Measurements from ENCODE around the gene LAMTOR2. TPM values are rescaled to one million over a fixed set of nuclear protein-coding genes. Genes with fewer than 3 reads are reported as not detected.

The LAMTOR2 gene
- total RNA-seq, 1 experiment from 2014 or later: 50.6 TPM

GRCh38 chr1:156004843-156005584, 49.6 kb upstream of the LAMTOR2 start:
- Histone ChIP-seq H2BK5ac (ENCODE audit: insufficient read length, low read length) (no peak overlapping the region), H3K56ac (ENCODE audit: insufficient read length, low read depth, low read length) (no peak overlapping the region), H3K14ac (ENCODE audit: insufficient read depth, low read length) (no peak overlapping the region), H3K79me1 (ENCODE audit: insufficient read depth, low read depth, low read length, poor library complexity, severe bottlenecking) (no peaks in the 10 kb centered on the region), H3K9me3 (ENCODE audit: control insufficient read depth, low read depth, low read length) (no peaks in the 10 kb centered on the region), H3K27ac (ENCODE audit: insufficient read length, low read depth, low read length) (no peak overlapping the region), H4K91ac (ENCODE audit: insufficient read length, low read depth, low read length) (no peak overlapping the region), H2BK120ac (ENCODE audit: low read depth, low read length, poor library complexity, severe bottlenecking) (no peak overlapping the region), H3K4me2 (ENCODE audit: insufficient read depth, insufficient read length, low read length) (no peak overlapping the region), H3T11ph (ENCODE audit: low read length) (no peak overlapping the region), H3K9ac (ENCODE audit: extremely low read depth, insufficient read length, low read length) (no peak overlapping the region), H2BK20ac (ENCODE audit: low read depth, low read length, poor library complexity, severe bottlenecking) (no peak overlapping the region), H2AK5ac (ENCODE audit: insufficient read length, low read length) (no peak overlapping the region), H3K23me2 (ENCODE audit: insufficient read length, low read depth, low read length, poor library complexity, severe bottlenecking) (no peaks in the 10 kb centered on the region), H4K20me1 (ENCODE audit: control insufficient read depth, insufficient read depth, insufficient read length) (no peaks in the 10 kb centered on the region), H4K8ac (replicated peaks; ENCODE audit: insufficient read length, low read depth, low read length) (no peak overlapping the region), H2AFZ (ENCODE audit: low read length) (no peak overlapping the region), H3K4me1 (ENCODE audit: insufficient read depth, low read length) (no peaks in the 10 kb centered on the region), H2BK12ac (ENCODE audit: insufficient read length, low read depth, low read length) (no peak overlapping the region), H3K27me3 (ENCODE audit: insufficient read depth, low read length) (no peaks in the 10 kb centered on the region), H3K18ac (ENCODE audit: insufficient read length, low read depth, low read length) (no peak overlapping the region), H3K4ac (ENCODE audit: low read depth, low read length) (no peak overlapping the region), H2BK15ac (ENCODE audit: low read depth, low read length) (no peak overlapping the region), H4K5ac (ENCODE audit: insufficient read length, low read depth, low read length) (no peak overlapping the region), H3K23ac (ENCODE audit: insufficient read length, low read depth, low read length) (no peak overlapping the region), H3K79me2 (ENCODE audit: insufficient read depth, low read length) (no peaks in the 10 kb centered on the region)
- H3K4me1 Mint-ChIP-seq: peaks cover 10 to 16% of the 10 kb centered on the region in 2 experiments
- H3K4me3 Mint-ChIP-seq: no peak overlapping the region
- peaks cover 5 to 18% (median 12%) of the 10 kb centered on the region in 3 experiments; a peak in 6 of 7 replicates for H3K36me3 Mint-ChIP-seq (ENCODE audit: insufficient read depth in 1 of 3, low read depth in 3 of 3)
- WGBS (ENCODE audit: extremely low coverage, insufficient read length, low lambda C conversion rate): no CpG with 5 or more reads among the region's 4 CpGs
- H3K9me3 Mint-ChIP-seq: no peaks in the 10 kb centered on the region
- TF ChIP-seq, protein P1, sequence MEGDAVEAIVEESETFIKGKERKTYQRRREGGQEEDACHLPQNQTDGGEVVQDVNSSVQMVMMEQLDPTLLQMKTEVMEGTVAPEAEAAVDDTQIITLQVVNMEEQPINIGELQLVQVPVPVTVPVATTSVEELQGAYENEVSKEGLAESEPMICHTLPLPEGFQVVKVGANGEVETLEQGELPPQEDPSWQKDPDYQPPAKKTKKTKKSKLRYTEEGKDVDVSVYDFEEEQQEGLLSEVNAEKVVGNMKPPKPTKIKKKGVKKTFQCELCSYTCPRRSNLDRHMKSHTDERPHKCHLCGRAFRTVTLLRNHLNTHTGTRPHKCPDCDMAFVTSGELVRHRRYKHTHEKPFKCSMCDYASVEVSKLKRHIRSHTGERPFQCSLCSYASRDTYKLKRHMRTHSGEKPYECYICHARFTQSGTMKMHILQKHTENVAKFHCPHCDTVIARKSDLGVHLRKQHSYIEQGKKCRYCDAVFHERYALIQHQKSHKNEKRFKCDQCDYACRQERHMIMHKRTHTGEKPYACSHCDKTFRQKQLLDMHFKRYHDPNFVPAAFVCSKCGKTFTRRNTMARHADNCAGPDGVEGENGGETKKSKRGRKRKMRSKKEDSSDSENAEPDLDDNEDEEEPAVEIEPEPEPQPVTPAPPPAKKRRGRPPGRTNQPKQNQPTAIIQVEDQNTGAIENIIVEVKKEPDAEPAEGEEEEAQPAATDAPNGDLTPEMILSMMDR (conservative IDR thresholded peaks at IDR 0.05): no peak
- peak overlapping the region in 1 of 3 experiments; percentile 88; a peak in 1 of 7 replicates for H3K27ac Mint-ChIP-seq
- DNase-seq: no peak
- peaks cover 2% of the 10 kb centered on the region; the same call in 1 of the 2 replicates for H3K27me3 Mint-ChIP-seq (ENCODE audit: low read depth)

Data from H9 (cell line).